Parathyroid adenoma (tissue), 2 donors: ENCODE results near the gene PRKG1.

Experiments used
- H2AFZ ChIP-seq: fragments of 300-600 bp; sonication (generic); one replicate; pipeline ENCODE4 v1.7.0; 2017; ENCODE audit warnings: antibody characterized with exemption, mild to moderate bottlenecking
- H3K27ac ChIP-seq: fragments of 300-600 bp; sonication (generic); one replicate; pipeline ENCODE4 v1.7.0; 2017
- H3K27me3 ChIP-seq: fragments of 300-600 bp; sonication (generic); one replicate; pipeline ENCODE4 v1.7.0; 2017; ENCODE audit warnings: low read length; ENCODE audit not compliant: control insufficient read depth, insufficient read depth
- H3K36me3 ChIP-seq: fragments of 300-600 bp; sonication (generic); one replicate; pipeline ENCODE4 v1.7.0; 2017; ENCODE audit warnings: low read length; ENCODE audit not compliant: control insufficient read depth, insufficient read depth
- H3K4me1 ChIP-seq: fragments of 300-600 bp; sonication (generic); one replicate; pipeline ENCODE4 v1.7.0; 2017; ENCODE audit warnings: control low read depth
- H3K4me2 ChIP-seq: fragments of 300-600 bp; sonication (generic); one replicate; pipeline ENCODE4 v1.7.0; 2017; ENCODE audit warnings: low read length
- H3K4me3 ChIP-seq: fragments of 300-600 bp; sonication (generic); one replicate; pipeline ENCODE4 v1.7.0; 2017; ENCODE audit warnings: low read depth, low read length
- H3K79me2 ChIP-seq: fragments of 300-600 bp; sonication (generic); one replicate; pipeline ENCODE4 v1.7.0; 2017; ENCODE audit warnings: control low read depth
- H3K9ac ChIP-seq: fragments of 300-600 bp; sonication (generic); one replicate; pipeline ENCODE4 v1.7.0; 2017; ENCODE audit warnings: mild to moderate bottlenecking
- H3K9me3 ChIP-seq: fragments of 300-600 bp; sonication (generic); one replicate; pipeline ENCODE4 v1.7.0; 2017; ENCODE audit warnings: low read length; ENCODE audit not compliant: control insufficient read depth
- CTCF ChIP-seq: fragments of 300-600 bp; sonication (generic); IDR thresholded peaks from one replicate; pipeline ENCODE4 v1.7.0; 2017; ENCODE audit warnings: antibody characterized with exemption, mild to moderate bottlenecking
- donor health status: primary hyperparathyroidism.

The PRKG1 gene

GRCh38 chr10:51852297-51852696 lies 778.0 kb downstream of the PRKG1 start:
- Histone ChIP-seq H3K9me3 (no peaks in the 10 kb centered on the region), H3K9ac (no peak overlapping the region), H3K4me1 (peaks cover 11% of the 10 kb centered on the region), H3K27me3 (no peaks in the 10 kb centered on the region), H3K4me2 (no peak overlapping the region), H3K79me2 (no peaks in the 10 kb centered on the region), H3K27ac (no peak overlapping the region), H2AFZ (no peak overlapping the region), H3K36me3 (no peaks in the 10 kb centered on the region), H3K4me3 (no peak overlapping the region)
- TF ChIP-seq CTCF: no peak

- no peaks in the 10 kb centered on the region for H3K79me2 ChIP-seq
- H3K4me1 ChIP-seq: peaks cover 11% of the 10 kb centered on the region
- no peaks in the 10 kb centered on the region for H3K36me3 ChIP-seq
- H2AFZ ChIP-seq: no peak overlapping the region
- no peak for TF ChIP-seq CTCF
- H3K9me3 ChIP-seq: no peaks in the 10 kb centered on the region
- no peaks in the 10 kb centered on the region for H3K27me3 ChIP-seq
- H3K9ac ChIP-seq: no peak overlapping the region
- no peak overlapping the region for H3K4me2 ChIP-seq
- H3K27ac ChIP-seq: no peak overlapping the region
- no peak overlapping the region for H3K4me3 ChIP-seq
Measured at GRCh38 chr10:51857305-51857704, 783.0 kb downstream of the PRKG1 start.

DNA sequence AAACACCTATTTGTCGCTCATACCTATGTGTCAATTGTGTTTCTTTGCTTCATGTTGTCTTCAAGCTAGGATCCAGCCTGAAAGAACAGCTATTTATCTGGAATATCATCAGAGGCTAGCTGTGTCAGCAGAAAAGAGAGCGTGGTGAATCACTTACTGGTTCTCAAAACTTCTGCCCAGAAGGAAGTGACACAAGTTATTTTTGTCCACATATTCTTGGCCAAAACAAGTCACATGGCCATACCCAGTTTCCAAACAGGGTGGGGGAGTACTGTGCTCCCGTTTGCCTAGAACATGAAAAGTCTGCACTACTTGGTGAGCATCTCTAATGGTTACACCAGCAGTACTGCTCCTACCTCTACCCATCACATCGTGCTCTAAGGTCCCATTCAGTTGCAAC lies 786.0 kb downstream of the PRKG1 start:
- H3K27ac ChIP-seq: peak overlapping the region; percentile 18
- no peaks in the 10 kb centered on the region for H3K4me1 ChIP-seq
- no peaks in the 10 kb centered on the region for H3K36me3 ChIP-seq
- no peaks in the 10 kb centered on the region for H3K79me2 ChIP-seq
- no peak overlapping the region for H3K9ac ChIP-seq
- H3K27me3 ChIP-seq: no peaks in the 10 kb centered on the region
- peak overlapping the region; percentile 4 for H3K4me2 ChIP-seq
- no peak for TF ChIP-seq CTCF
- H3K4me3 ChIP-seq: no peak overlapping the region
- H2AFZ ChIP-seq: peak overlapping the region; percentile 26
- no peaks in the 10 kb centered on the region for H3K9me3 ChIP-seq

- Histone ChIP-seq H3K9me3 (no peaks in the 10 kb centered on the region), H3K4me2 (no peak overlapping the region), H2AFZ (no peak overlapping the region), H3K27me3 (no peaks in the 10 kb centered on the region), H3K36me3 (no peaks in the 10 kb centered on the region), H3K27ac (no peak overlapping the region), H3K9ac (no peak overlapping the region), H3K4me1 (no peaks in the 10 kb centered on the region), H3K4me3 (no peak overlapping the region), H3K79me2 (no peaks in the 10 kb centered on the region)
- no peak for TF ChIP-seq CTCF
Measured at GRCh38 chr10:51861051-51861450, 786.8 kb downstream of the PRKG1 start.

DNA sequence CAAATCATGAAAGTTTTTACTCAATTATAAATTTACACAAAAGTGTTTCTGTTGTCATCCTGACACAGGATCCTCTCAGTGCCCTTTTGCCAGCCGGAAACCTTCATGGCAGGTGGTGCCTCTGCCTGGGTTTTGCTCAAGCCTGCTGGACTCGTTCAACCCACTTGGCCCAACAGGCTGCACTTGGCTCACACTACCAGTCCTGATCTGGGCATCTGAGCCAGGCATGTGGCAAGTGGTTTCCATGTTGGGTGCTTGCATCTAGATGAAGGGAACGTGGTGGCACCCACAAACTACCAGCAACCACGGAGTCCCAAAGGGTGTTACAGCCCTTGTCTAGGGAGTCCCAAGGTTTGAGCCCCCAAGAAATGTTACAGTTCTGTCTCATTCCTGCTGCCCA lies 787.4 kb downstream of the PRKG1 start:
- TF ChIP-seq CTCF: no peak
- Histone ChIP-seq H3K27me3 (no peaks in the 10 kb centered on the region), H3K27ac (no peak overlapping the region), H3K4me3 (no peak overlapping the region), H3K9me3 (no peaks in the 10 kb centered on the region), H3K4me2 (no peak overlapping the region), H3K4me1 (no peaks in the 10 kb centered on the region), H3K36me3 (no peaks in the 10 kb centered on the region), H2AFZ (no peak overlapping the region), H3K9ac (no peak overlapping the region), H3K79me2 (no peaks in the 10 kb centered on the region)
